Pancreas (tissue), 10 donors: ENCODE results near the gene REP15. TPM values are rescaled to one million over a fixed set of nuclear protein-coding genes. Genes with fewer than 3 reads are reported as not detected.
"Not testable (repeated sequence)": the region's sequence is repeated elsewhere in the genome, so short reads cannot be mapped to it uniquely, and the experiment has no call there.

Source experiments
- ATAC-seq, 4 donors: fragments of 200-7000 bp; cut with Tn5 transposase; one replicate each; pipeline versions ENCODE4 v1.8.0 to v1.9.1; 2020; ENCODE audit warnings: mild to moderate bottlenecking in 4 of 4, moderate library complexity in 4 of 4
- DNase-seq, 6 donors: peaks; one replicate each; pipeline ENCODE4 v3.0.0-alpha.2; 2020
- FAIRE-seq: peaks from 2 replicates; lab custom pipeline; 2012; peaks lifted over from hg19 to GRCh38; lab: Jason Lieb, UNC
- H3K27ac ChIP-seq, 4 donors: fragments of 200-600 bp; sonication (generic); 1 replicate in 3 of 4; 2 replicates in 1 of 4; pipeline versions ENCODE4 v1.5.0 to v1.8.0; 2020
- H3K27me3 ChIP-seq, 4 donors: fragments of 200-600 bp; one replicate each; pipeline ENCODE4 v1.8.0; 2021
- H3K36me3 ChIP-seq, 3 donors: fragments of 200-600 bp; sonication (generic) in 1 of 3; one replicate each; pipeline versions ENCODE4 v1.5.0 to v1.8.0; 2020 to 2021
- H3K4me1 ChIP-seq, 3 donors: fragments of 200-600 bp; one replicate each; pipeline ENCODE4 v1.8.0; 2021
- H3K4me3 ChIP-seq, 4 donors: fragments of 200-600 bp; sonication (generic) in 2 of 4; one replicate each; pipeline versions ENCODE4 v1.5.0 to v1.8.0; 2020 to 2021
- H3K9me3 ChIP-seq, 4 donors: fragments of 200-600 bp; one replicate each; pipeline ENCODE4 v1.8.0; 2021
- CTCF ChIP-seq, 4 donors: fragments of 200-600 bp; sonication (generic) in 3 of 4; IDR thresholded peaks; one replicate each; pipeline versions ENCODE4 v1.5.0 to v1.8.0; 2021; ENCODE audit warnings: antibody characterized with exemption in 4 of 4
- WGBS, 2 donors: extraction: QIAGEN DNeasy Blood & Tissue Kit; methylation state at CpG; one replicate each; pipeline ENCODE4 v1.1.7; 2013; 5-methylcytosine and 5-hydroxymethylcytosine counted together
- intact Hi-C, 3 donors: fragments of 100-400 bp; cut with DNase I; formaldehyde crosslinking; loops; one replicate each; pipeline versions ENCODE4 v1.11.1 to v1.14.2; 2022
- polyA plus RNA-seq, 2 donors: library from polyadenylated mRNA; stranded (reverse); fragments of 200-250 nt; gene quantifications; one replicate each; pipeline ENCODE4 v1.2.3, GENCODE V29; 2013
- total RNA-seq, 6 donors: library from RNA; stranded (reverse); fragmentation: NEBNext Ultra II Directional in 4 of 6; extraction: Animal tissue kit (Norgen Biotek cat#: 25700) in 4 of 6; gene quantifications; one replicate each; pipeline versions ENCODE4 v1.2.1 to v1.2.4, GENCODE V29; 2021 to 2023
- donor health status: healthy with polysubstance abuse.
- donor health status: DM: no; HTN: no; CAD: no; lungs with moderate emphysema.
- donor health status: DM: no; HTN: no; CAD: no.
- donor health status: control.
- donor health status: control.
- donor health status: Bipolar disorder and iron deficiency.
- donor health status: DM: yes; HTN: yes; CAD: no.
- donor health status: DM: no; HTN: no; CAD: no.
- donor health status: DM: no; HTN: no; CAD: no.
- donor health status: DM: yes; HTN: yes; CAD: no.

REP15 gene
- total RNA-seq (1 to 10 TPM in 1 of 6 donors, under 1 TPM in 4, not detected in 1; 0.39 to 1.5 (median 0.51) TPM), polyA plus RNA-seq (1 to 10 TPM in 1 of 2 donors, under 1 TPM in 1; 0.80 to 1.1 TPM)

- Histone ChIP-seq H3K4me1 (peaks cover 0 to 6% (median 0%) of the 10 kb centered on the region in 3 donors), H3K9me3 (no peaks in the 10 kb centered on the region), H3K27me3 (no peaks in the 10 kb centered on the region), H3K36me3 (peaks cover 0 to 24% (median 7%) of the 10 kb centered on the region in 3 donors), H3K4me3 (no peak within 1 kb of the TSS), H3K27ac (no peak within 1 kb of the TSS)
- ATAC-seq (peak in 3 of 4 donors; percentile 11 to 53 (median 14)), FAIRE-seq (no peak), DNase-seq (no peak)
- intact Hi-C loops = no loop called here
- 64 to 70% methylated on average over 5 of the region's 5 CpGs for WGBS, 2 donors
- TF ChIP-seq CTCF (IDR thresholded peaks at IDR 0.05) = no peak
These were observed at the start of gene REP15 for GRCh38 chr12:27696293-27696652. Gene REP15 (plus strand): TSS chr12:27696447. CDS start chr12:27696563, 116 bp downstream.

- no peak for DNase-seq
- no peak for FAIRE-seq
- TF ChIP-seq CTCF (IDR thresholded peaks at IDR 0.05) = no peak
- Histone ChIP-seq H3K9me3 (no peaks in the 10 kb centered on the region), H3K27me3 (no peaks in the 10 kb centered on the region), H3K36me3 (peaks cover 0 to 11% (median 0%) of the 10 kb centered on the region in 3 donors), H3K27ac (no peak overlapping the region), H3K4me3 (no peak overlapping the region), H3K4me1 (no peaks in the 10 kb centered on the region)
- intact Hi-C loops = loop anchor here in 1 of 3 donors (10.0 kb wide), 1 partner anchor 215 kb away; no protein-coding TSS in a partner anchor
- ATAC-seq = no peak
- 93 to 95% methylated on average over 1 of the region's 1 CpG for WGBS, 2 donors
These were observed 46.2 kb upstream of the REP15 start for GRCh38 chr12:27650011-27650410.

GRCh38 chr12:27651201-27651600, 45.0 kb upstream of the REP15 start:
- Histone ChIP-seq H3K9me3 (no peaks in the 10 kb centered on the region), H3K36me3 (peaks cover 0 to 14% (median 0%) of the 10 kb centered on the region in 3 donors), H3K27ac (no peak overlapping the region), H3K4me1 (no peaks in the 10 kb centered on the region), H3K4me3 (no peak overlapping the region), H3K27me3 (no peaks in the 10 kb centered on the region)
- no peak for TF ChIP-seq CTCF (IDR thresholded peaks at IDR 0.05)
- ATAC-seq (no peak), DNase-seq (no peak), FAIRE-seq (no peak)
- intact Hi-C loops = loop anchor here in 1 of 3 donors (10.0 kb wide), 1 partner anchor 216 kb away; no protein-coding TSS in a partner anchor
- WGBS, 2 donors = 88 to 92% methylated on average over 1 of the region's 1 CpG

GRCh38 chr12:27652174-27652763, 44.0 kb upstream of the REP15 start:
- no peak overlapping the region for H3K4me3 ChIP-seq
- WGBS, 2 donors = 31 to 33% methylated on average over 1 of the region's 1 CpG
- TF ChIP-seq CTCF (IDR thresholded peaks at IDR 0.05) = peak; percentile 73 to 89 (median 82)
- H3K27ac ChIP-seq = no peak overlapping the region
- intact Hi-C loops = loop anchor here in 1 of 3 donors (10.0 kb wide), 1 partner anchor 217 kb away; no protein-coding TSS in a partner anchor
- H3K36me3 ChIP-seq = peaks cover 0 to 21% (median 0%) of the 10 kb centered on the region in 3 donors
- DNase-seq (peak in 3 of 6 donors; percentile 32 to 60 (median 51)), ATAC-seq (peak; percentile 77 to 92 (median 86)), FAIRE-seq (peak; percentile 87)
- H3K27me3 ChIP-seq = no peaks in the 10 kb centered on the region
- no peaks in the 10 kb centered on the region for H3K9me3 ChIP-seq
- H3K4me1 ChIP-seq = no peaks in the 10 kb centered on the region

GRCh38 chr12:27653661-27654060, 42.6 kb upstream of the REP15 start:
- Histone ChIP-seq H3K4me1 (no peaks in the 10 kb centered on the region), H3K27ac (no peak overlapping the region), H3K27me3 (no peaks in the 10 kb centered on the region), H3K9me3 (no peaks in the 10 kb centered on the region), H3K36me3 (peaks cover 0 to 13% (median 0%) of the 10 kb centered on the region in 3 donors), H3K4me3 (no peak overlapping the region)
- TF ChIP-seq CTCF (IDR thresholded peaks at IDR 0.05) = no peak
- DNase-seq = no peak
- intact Hi-C loops = loop anchor here in 1 of 3 donors (10.0 kb wide), 1 partner anchor 219 kb away; no protein-coding TSS in a partner anchor
- ATAC-seq = no peak
- no peak for FAIRE-seq

GRCh38 chr12:27655476-27655875, 40.8 kb upstream of the REP15 start:
- not testable (repeated sequence) for H3K9me3 ChIP-seq, H3K27me3 ChIP-seq, DNase-seq, H3K4me3 ChIP-seq, H3K27ac ChIP-seq, ATAC-seq, H3K4me1 ChIP-seq
- 75% methylated on average over 3 of the region's 3 CpGs for whole genome bisulfite sequencing, 2 donors
- intact Hi-C loops = loop anchor here in 1 of 3 donors (10.0 kb wide), 1 partner anchor 221 kb away; no protein-coding TSS in a partner anchor
- peak; percentile 61 for FAIRE-seq
- H3K36me3 ChIP-seq = peaks cover 0 to 13% (median 0%) of the 10 kb centered on the region in 3 donors
